Islet precursor cell (in vitro differentiated cells): ENCODE results near the gene SHH.

ENCODE experiments used
- DNase-seq: peaks from one replicate; pipeline ENCODE4 v3.0.0-alpha.2; 2018

The SHH gene

GRCh38 chr7:155811895-155812761, at the start of gene SHH:
Gene SHH, minus strand, starts transcription at chr7:155812463. Its CDS starts 341 bp downstream, at chr7:155812122.
- DNase-seq = no peak

GRCh38 chr7:155861480-155861868, 49.2 kb upstream of the SHH start:
- peak; percentile 35 for DNase-seq

- peak; percentile 40 for DNase-seq
Measured at GRCh38 chr7:155860840-155861479, 48.7 kb upstream of the SHH start.

GRCh38 chr7:155860461-155860839, 48.2 kb upstream of the SHH start:
- peak; percentile 9 for DNase-seq

GRCh38 chr7:155858521-155859061, 46.3 kb upstream of the SHH start:
- DNase-seq = peak; percentile 79

GRCh38 chr7:155857141-155857540, 44.9 kb upstream of the SHH start:
- peak; percentile 19 for DNase-seq

GRCh38 chr7:155856656-155857055, 44.4 kb upstream of the SHH start:
- peak; percentile 36 for DNase-seq

- peak; percentile 30 for DNase-seq
Measured at GRCh38 chr7:155852426-155853301, 40.4 kb upstream of the SHH start.

- peak; percentile 43 for DNase-seq
Measured at GRCh38 chr7:155851892-155852291, 39.6 kb upstream of the SHH start.

- DNase-seq = peak; percentile 37
Measured at GRCh38 chr7:155850766-155851678, 38.8 kb upstream of the SHH start.

- no peak for DNase-seq
Measured at GRCh38 chr7:155850001-155850436, 37.8 kb upstream of the SHH start.

GRCh38 chr7:155848691-155849669, 36.7 kb upstream of the SHH start:
- DNase-seq = peak; percentile 49

GRCh38 chr7:155847821-155848435, 35.7 kb upstream of the SHH start:
- peak; percentile 47 for DNase-seq

GRCh38 chr7:155846936-155847335, 34.7 kb upstream of the SHH start:
- peak; percentile 18 for DNase-seq

GRCh38 chr7:155846156-155846555, 33.9 kb upstream of the SHH start:
- DNase-seq = peak; percentile 23

GRCh38 chr7:155845226-155845625, 33.0 kb upstream of the SHH start:
- peak; percentile 16 for DNase-seq

GRCh38 chr7:155844526-155844925, 32.3 kb upstream of the SHH start:
- peak; percentile 43 for DNase-seq

GRCh38 chr7:155844019-155844453, 31.8 kb upstream of the SHH start:
- peak; percentile 57 for DNase-seq

GRCh38 chr7:155843426-155844018, 31.3 kb upstream of the SHH start:
- DNase-seq = no peak
